ENCODE results near the gene TFB1M.
"Not testable (repeated sequence)": the region's sequence is repeated elsewhere in the genome, so short reads cannot be mapped to it uniquely, and the experiment has no call there.

The TFB1M gene

DNA sequence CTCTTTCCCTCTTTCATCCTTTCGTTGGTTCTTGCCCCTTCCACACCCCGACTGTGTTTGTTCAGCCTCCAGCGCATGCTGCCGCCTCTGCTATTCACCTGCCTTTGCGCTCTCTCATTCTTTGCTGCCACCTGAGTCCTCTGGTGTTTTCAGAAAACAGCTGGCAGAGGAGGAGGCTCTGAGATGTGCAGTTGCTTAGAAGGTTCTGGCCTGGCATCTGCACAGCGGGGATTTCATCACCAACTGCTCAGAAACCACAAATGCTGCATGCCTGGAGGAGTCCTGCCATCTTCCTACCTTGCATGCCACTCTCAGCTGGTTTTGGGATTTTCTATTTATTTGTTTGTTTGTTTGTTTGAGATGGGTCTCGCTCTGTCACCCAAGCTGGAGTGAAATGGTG lies 89.7 kb downstream of the TFB1M start:
- no peak for DNase-seq (ENCODE audit: low read depth)
- TF ChIP-seq, protein P1, sequence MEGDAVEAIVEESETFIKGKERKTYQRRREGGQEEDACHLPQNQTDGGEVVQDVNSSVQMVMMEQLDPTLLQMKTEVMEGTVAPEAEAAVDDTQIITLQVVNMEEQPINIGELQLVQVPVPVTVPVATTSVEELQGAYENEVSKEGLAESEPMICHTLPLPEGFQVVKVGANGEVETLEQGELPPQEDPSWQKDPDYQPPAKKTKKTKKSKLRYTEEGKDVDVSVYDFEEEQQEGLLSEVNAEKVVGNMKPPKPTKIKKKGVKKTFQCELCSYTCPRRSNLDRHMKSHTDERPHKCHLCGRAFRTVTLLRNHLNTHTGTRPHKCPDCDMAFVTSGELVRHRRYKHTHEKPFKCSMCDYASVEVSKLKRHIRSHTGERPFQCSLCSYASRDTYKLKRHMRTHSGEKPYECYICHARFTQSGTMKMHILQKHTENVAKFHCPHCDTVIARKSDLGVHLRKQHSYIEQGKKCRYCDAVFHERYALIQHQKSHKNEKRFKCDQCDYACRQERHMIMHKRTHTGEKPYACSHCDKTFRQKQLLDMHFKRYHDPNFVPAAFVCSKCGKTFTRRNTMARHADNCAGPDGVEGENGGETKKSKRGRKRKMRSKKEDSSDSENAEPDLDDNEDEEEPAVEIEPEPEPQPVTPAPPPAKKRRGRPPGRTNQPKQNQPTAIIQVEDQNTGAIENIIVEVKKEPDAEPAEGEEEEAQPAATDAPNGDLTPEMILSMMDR (IDR thresholded peaks at IDR 0.05; ENCODE audit: control insufficient read depth, insufficient read depth, low read depth, low read length, missing control alignments), result no peak
- H3K4me3 ChIP-seq (ENCODE audit: control insufficient read depth, low read depth, low read length), result no peak overlapping the region

DNA sequence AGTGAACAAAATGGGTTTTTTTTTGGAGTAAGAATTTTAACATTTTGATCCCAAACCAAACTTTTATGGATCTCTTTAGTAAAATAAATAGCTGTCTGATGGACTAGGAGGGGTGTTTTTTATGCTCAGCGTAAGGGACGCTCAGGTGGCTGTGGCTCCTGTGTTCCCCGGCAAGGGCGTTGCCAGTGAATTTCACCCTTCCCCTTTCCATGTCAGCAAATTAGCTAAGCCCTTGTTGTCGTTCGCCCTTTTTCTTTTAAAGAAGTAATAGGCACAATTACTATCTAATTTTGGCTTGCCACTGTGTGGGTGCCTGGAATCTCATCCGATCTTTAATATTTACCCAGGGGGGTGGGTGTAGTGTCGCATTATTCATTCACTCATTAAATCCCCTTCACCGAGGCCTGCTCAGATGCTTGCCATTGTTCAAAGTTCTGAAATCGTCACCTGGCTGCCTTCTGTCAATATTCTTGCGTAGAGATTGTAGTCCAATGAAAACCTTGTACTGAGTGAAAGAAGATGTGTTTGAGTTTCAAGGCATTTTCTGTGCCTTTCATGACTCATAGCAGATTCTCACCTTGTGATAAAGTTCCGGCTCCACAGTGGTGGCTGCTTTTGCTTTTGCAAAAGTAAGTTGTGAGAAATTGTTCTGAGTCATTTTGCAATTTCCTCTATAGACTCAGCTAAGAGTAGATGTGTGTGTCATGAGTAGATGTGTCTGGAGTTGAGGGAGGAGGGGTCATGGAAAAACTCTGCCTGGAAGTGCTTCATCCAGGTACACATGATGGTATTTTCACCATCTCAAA lies 90.4 kb downstream of the TFB1M start:
- no peak overlapping the region for H3K4me3 ChIP-seq (ENCODE audit: control insufficient read depth, low read depth, low read length)
- DNase-seq (ENCODE audit: low read depth), result peak; percentile 61
- TF ChIP-seq, protein P1 (IDR thresholded peaks at IDR 0.05; ENCODE audit: control insufficient read depth, insufficient read depth, low read depth, low read length, missing control alignments), result no peak

DNA sequence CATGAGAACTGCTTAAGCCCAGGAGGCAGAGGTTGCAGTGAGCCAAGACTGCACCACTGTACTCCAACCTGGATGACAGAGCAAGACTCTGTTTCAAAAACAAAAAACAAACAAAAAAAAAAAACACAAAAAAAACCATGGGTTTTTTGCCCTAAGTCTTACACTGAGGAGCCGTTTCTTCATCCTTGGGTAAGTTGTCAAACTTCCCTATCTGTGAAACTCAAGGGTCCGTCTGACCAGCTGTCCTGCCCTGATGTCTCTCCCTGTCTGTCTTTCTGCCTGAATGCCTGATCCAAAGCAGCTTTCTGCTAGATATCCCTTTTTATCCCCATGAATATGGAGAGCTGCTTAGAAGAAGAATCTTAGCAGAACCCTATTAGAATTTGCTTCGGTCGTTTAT lies 91.8 kb downstream of the TFB1M start:
- no peak for DNase-seq (ENCODE audit: low read depth)
- H3K4me3 ChIP-seq (ENCODE audit: control insufficient read depth, low read depth, low read length), result no peak overlapping the region
- TF ChIP-seq, protein P1 (IDR thresholded peaks at IDR 0.05; ENCODE audit: control insufficient read depth, insufficient read depth, low read depth, low read length, missing control alignments), result no peak

DNA sequence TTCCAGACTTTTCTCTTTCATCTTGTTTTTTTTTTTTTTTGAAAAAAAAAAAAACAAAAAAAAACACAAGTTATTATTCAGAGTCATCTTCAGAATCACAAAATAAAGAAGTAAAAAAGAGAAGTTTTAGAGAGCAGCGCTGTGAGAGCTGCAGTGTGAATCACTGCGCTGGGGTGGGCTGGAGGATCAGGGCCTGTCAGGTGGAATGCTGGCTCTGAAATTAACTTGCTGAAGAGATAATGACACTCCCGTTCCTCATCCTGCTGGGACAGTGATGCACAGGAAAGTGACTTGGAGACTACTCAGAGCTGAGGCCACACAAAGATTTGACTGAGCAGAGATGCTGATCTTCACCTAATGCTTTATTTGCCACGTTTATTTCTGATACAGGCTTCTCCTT lies 93.2 kb downstream of the TFB1M start:
- H3K4me3 ChIP-seq (ENCODE audit: control insufficient read depth, low read depth, low read length), result no peak overlapping the region
- DNase-seq (ENCODE audit: low read depth), result no peak

DNA sequence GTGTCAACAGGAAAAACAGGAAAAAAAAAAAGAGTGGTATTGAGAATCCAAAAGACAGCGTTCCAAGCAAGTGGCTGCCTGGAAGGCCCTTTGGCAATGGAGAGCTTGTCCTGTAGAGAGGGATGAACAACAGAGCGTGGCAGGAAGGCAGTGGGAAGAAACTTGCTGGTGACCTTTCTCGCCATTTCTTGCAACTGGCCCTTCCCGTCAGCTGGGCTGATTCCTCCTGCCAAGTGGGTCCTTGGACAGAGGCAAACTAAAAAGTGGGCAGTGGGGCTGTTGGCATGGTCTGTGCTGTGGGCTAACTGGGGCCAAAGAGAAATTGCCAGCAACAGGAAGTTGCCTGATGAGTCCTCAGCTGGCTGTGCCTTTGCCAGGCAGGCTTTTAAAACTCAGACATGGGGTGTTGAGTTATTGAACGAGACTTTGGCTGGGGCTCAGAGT lies 94.4 kb downstream of the TFB1M start:
- TF ChIP-seq, protein P1 (IDR thresholded peaks at IDR 0.05; ENCODE audit: control insufficient read depth, insufficient read depth, low read depth, low read length, missing control alignments), result no peak
- DNase-seq (ENCODE audit: low read depth), result no peak
- no peak overlapping the region for H3K4me3 ChIP-seq (ENCODE audit: control insufficient read depth, low read depth, low read length)

More for the DNA sequence above, 93.2 kb downstream of the TFB1M start:
- TF ChIP-seq, protein P1 (IDR thresholded peaks at IDR 0.05; ENCODE audit: control insufficient read depth, insufficient read depth, low read depth, low read length, missing control alignments), result no peak

DNA sequence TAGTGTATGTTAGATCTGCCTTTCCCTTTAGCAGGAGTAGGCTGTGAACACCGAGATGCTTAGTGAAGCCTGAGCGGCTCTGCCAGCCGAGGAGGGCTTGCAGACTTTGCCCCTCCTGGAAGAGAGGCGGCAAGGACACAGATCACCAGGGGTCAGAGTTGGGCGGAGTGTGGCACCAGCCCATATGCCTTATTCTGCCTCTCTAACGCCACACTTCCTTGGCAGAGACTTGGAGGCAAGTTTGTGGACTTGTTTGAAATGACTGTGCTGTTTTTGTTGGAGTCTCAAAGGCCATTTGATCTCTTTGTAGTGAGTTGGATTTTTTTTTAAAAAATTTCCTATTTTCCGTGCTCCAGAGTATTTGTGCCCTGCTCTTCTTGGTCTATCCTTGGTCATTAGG lies 95.0 kb downstream of the TFB1M start:
- H3K4me3 ChIP-seq (ENCODE audit: control insufficient read depth, low read depth, low read length), result no peak overlapping the region
- no peak for DNase-seq (ENCODE audit: low read depth)
- TF ChIP-seq, protein P1 (IDR thresholded peaks at IDR 0.05; ENCODE audit: control insufficient read depth, insufficient read depth, low read depth, low read length, missing control alignments), result no peak

DNA sequence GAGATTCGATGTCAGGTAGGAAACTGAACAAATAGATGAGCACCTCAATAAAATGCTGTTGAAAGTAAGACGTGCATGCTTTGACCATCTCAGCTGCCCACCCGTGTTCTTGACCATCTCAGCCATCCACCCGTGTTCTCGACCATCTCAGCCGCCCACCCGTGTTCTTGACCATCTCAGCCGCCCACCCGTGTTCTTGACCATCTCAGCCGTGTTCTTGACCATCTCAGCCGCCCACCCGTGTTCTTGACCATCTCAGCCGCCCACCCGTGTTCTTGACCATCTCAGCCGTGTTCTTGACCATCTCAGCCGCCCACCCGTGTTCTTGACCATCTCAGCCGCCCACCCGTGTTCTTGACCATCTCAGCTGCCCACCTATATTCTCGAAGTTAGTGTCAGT lies 95.6 kb downstream of the TFB1M start:
- not testable (repeated sequence) for H3K4me3 ChIP-seq (ENCODE audit: control insufficient read depth, low read depth, low read length); DNase-seq (ENCODE audit: low read depth)
